HG03175 (cell line): ENCODE data around the gene PPP2R3C.
A peak's percentile ranks its signal among the peaks of the same experiment; 100 is the strongest.
"Not testable (repeated sequence)": the region's sequence is repeated elsewhere in the genome, so short reads cannot be mapped to it uniquely, and the experiment has no call there.

Experiments used
- ATAC-seq: cut with Tn5 transposase; IDR thresholded peaks from one replicate; pipeline ENCODE4 v1.9.1; 2021; ENCODE audit warnings: mild to moderate bottlenecking, moderate library complexity; ENCODE audit not compliant: unreplicated experiment

Gene PPP2R3C

DNA sequence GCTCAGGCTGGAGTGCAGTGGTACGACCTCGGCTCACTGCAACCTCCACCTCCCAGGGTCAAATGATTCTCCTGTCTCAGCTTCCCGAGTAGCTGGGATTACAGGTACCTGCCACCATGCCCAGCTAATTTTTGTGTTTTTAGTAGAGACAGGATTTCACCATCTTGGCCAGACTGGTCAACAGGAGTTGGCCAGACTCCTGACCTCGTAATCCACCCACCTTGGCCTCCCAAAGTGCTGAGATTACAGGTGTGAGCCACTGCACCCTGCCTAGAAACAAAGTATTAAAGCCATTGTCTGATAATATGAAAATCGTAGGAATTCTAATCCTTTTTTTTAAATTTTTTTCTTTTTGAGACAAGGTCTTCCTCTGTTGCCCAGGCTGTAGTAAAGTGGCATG, 56.1 kb downstream of the PPP2R3C start:
- not testable (repeated sequence) for ATAC-seq

DNA sequence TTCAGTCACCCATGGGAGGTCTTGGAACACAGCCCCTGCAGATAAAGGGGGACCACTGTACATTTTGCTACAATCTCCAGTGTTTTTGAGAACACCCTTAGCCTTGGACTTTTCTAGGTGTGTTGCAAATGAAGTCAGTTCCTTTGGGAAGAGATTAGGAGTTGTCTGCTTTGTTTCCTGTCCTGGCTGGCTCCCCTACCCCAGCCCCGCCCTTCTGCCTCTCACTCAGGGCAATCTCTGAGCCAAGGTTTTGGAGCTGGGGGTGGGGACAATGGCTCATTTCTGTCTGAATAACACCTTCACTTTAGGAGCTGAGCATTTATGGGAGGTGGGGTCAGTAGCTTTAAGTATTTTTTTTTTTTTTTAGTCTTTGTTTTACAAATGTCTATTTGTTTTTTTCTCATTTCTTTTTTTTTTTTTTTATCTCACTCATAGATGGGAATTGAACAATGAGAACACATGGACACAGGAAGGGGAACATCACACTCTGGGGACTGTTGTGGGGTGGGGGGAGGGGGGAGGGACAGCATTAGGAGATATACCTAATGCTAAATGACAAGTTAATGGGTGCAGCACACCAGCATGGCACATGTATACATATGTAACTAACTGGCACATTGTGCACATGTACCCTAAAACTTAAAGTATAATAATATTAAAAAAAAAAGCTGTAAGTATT, 60.5 kb downstream of the PPP2R3C start:
- ATAC-seq: not testable (repeated sequence)

DNA sequence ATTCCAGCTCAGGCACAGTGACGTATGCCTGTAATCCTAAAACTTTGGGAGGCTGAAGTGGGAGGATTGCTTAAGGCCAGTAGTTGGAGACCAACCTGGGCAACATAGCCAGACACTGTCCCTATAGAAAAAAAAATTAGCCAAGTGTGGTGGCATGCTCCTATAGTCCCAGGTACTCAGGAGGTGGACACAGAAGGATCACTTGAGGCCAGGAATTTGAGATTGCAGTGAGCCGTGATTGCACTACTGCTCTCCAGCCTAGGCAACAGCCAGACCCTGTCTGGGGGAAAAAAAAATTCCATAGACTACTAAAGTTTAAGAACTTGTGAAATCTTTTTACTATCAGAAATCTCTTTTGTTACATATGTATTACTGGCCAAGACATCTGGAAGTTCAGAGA, 69.2 kb downstream of the PPP2R3C start:
- ATAC-seq: no peak

DNA sequence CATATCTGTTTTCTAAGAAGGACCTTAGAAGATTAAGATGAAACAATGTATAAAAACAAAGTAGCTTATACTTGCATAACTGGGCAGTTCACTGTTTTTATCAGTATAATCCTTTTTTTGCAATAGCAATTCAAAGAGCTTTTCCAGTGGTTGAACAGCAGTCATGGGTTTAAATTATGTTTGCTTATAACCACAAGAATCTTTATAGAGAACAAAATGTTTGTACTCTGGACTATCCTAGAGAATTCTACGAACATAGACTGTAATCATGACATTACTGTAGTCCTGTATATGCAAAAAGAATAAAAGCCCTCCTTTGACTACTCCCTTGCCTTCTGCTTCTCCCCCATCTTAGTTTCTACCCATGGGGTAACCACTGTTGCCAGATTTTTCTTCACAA, 70.0 kb downstream of the PPP2R3C start:
- ATAC-seq: no peak

DNA sequence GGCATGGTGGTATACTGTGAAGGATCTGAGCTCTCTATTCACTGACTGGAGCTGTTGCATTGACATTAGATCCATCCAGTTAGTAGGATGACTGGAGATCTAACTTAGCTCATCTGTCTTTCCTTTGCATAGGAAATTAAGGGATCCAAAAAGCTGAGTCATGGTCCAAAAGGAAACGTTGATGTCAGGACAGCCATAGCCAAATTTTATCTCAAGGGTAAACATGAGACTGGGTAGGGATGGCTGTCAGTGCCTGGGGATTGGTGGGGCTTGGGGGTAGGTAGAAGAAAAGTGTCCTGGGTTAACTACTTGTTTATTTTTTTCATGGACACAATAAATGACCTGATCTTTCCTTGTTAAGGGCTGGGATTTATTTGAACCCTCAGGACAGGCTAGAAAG, 71.1 kb downstream of the PPP2R3C start:
- ATAC-seq: no peak

DNA sequence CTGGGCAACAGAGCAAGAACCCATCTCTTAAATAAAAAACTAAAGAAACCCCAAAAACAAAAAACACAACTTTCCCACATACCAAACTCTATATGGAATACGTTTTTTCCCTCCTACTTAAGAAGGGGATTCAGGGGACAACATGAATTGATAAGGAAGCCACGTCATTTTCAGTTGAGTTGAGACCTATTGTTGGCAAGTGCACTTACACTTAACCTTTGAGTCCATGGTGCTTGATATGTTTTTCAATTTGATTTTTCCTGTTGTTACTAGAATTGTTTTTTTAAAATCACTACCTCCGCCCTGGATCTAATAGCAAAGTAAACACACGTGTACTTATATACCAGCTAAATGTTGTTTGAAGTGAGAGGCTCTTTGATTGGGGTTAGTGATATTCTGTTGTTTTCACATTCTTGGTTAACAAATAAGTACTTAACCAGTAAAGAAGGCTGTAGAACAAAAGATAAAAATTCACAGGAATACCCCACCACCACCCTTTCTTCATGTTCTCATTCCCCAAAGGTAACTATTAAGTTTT, 73.7 kb downstream of the PPP2R3C start:
- ATAC-seq: no peak

DNA sequence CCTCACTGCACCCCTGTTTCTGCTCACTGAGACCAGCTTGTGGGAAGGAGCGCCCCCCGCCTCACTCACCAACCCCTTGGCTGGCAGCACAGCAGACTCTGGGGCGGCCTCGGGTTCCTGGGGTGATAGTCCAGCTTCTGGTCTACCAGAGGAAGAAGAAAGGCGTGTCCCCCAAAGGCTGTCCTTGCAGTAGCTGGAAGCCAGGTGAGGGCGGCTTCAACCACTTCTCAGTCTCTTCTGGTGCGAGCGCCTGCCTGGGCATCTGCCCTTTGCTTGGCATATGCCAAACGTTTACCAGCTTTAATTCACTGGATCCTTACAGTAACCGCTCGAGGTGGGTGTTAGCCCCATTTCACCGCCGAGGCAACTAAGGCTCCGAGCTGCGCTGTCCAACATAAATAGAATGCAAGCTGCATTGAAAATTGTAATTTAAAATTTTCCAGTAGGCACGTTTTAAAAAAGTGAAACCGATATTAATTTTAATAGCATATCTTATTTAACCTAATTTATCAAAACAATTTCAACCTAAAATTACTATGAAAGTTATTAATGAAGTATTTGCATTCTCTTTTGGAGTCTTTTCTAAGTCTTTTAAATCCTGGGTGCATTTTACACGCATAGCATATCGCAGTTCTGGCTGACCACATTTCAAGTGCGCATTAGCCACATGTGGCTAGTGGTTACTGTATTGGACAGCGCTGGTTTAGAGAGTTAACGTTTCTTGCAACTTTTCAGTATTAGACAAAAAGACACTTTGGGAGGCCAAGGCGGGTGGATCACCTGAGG, 74.8 kb downstream of the PPP2R3C start:
- ATAC-seq: peak; percentile 23

DNA sequence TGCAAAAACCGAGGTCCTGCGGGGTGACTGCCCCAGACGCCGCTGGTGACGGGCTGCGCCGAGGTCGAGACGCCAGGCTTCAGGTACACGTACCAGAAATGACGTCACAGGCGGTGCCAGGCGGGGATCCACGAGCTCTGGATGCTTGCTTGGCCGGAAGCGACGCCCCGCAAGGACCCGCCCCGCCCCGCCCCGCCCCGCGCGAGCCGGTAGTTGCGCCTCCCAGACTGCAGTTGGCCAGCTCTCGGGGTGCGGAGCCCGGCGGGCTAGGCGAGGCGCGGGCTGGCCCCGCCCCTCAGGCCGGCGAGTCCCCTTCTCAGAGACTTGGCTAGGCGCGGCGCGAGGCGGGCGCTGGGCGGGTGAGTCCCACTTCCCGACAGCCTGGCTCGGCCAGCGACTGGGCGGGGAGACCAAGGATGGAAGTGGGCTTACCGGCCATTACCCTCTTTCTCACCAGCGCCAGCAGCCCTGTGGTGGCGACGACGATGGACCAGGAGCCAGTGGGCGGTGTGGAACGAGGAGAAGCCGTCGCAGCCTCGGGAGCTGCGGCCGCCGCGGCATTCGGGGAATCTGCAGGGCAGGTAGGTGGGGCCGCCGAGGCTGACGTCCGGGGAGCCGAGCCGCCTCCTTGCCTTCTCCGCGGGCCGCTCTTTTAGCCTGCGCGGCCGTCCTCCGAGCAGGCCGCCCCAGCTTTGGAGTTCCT, 75.6 kb downstream of the PPP2R3C start, which contains the start of gene FAM177A1:
FAM177A1 (plus strand) TSS at position 225 of the 703 bp plus-strand sequence; CDS start at position 417, 192 bp downstream.
- peak; percentile 92 for ATAC-seq

DNA sequence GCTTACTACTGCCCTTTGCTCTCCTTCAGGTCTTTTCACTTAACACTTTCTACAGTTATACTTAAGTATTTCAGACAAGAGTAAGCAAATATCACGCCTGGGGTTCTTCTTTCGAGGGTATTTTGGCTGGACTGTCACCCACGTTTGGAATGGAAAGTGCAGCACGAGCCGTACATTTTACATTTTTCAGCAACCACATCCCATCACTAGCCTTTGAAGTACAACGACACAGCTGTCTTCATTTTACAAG, 76.1 kb downstream of the PPP2R3C start:
- no peak for ATAC-seq

DNA sequence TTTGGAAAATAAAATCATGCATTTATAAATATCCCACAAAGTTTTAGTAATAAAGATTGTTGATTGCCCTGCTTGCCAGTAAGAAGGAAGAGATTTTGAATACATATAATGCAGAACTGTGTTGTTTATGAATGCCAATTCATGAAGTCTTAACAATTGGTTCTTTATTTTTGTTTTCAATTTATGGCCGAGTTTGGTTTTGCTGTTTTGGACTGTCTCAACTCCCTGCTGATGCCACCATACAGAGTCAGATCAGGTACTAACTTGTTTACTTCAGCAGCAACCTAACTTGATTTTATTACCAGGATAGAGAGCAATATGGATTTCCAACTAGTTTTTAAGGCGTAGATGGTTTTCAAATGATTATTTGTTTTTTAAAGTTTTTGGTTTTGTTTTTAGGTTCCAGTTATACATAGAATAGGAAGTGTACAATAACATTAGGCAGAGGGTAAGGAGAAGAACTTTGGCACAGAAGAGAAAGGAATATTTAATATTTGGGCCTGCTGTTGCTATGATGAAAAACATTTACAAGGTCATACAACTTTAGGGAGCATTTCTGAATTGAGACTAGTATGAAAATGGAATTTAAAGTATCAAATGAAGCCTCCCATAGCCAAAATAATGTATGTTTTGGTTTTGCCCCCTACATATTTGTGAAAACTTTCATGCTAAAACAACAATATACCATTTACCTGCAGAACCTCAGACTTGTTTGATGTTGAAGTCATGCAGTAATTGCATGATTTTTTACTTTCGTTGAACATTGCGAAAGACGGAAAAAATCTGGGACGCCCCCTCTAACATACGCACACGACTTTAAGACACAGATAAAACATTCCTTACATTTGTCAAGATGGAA, 76.6 kb downstream of the PPP2R3C start:
- no peak for ATAC-seq

DNA sequence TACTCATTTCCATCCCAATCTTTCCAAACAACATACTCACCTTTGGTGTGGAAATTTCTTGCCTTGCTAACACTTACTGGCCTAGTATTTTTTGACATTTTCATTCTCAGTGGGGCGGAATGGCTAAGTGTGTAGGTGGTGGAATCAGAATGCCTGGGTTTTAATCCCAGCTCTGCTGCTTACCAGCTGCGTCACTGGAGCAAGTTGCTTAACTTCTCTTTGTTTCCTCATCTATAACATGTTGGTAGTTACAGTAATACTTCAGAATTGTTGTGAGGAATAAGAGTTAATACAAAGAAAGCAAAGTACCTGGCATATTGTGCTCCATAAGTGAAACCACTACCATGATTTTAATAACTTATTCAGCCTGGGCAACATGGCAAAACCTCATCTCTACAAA, 78.7 kb downstream of the PPP2R3C start:
- ATAC-seq: no peak

DNA sequence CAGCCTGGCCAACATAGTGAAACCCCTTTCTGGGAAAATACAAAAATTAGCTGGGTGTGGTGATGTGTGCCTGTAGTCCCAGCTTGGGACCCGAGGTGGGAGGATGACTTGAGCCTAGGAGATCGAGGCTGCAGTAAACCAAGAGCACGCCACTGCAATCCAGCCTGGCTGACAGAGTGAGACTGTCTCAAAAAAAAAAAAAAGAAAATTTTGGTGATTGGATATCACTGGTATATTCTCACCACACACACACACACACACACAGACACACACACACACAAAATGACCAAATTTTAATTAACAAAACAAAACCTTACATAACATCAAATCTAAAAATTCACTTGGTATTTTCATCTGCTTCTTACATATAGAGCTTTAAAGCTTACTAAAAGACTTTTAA, 79.2 kb downstream of the PPP2R3C start:
- no peak for ATAC-seq

DNA sequence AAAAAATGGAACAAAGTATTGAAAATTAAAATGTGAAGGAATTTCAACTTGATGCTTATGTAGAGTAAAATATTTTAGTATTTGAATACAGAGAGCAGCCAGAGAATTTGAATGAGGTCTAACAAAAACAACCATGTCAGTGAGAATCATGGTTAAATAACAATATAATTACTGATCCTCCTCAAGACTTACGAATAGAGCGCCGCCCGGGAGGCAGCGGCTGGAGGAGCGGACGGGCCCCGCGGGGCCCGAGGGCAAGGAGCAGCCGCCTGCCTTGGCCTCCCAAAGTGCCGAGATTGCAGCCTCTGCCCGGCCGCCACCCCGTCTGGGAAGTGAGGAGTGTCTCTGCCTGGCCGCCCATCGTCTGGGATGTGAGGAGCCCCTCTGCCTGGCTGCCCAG, 83.5 kb downstream of the PPP2R3C start:
- ATAC-seq: not testable (repeated sequence)
